HG03378 (cell line): ENCODE measurements around the gene ZNF853.
"Not testable (repeated sequence)": the region's sequence is repeated elsewhere in the genome, so short reads cannot be mapped to it uniquely, and the experiment has no call there.

Source experiments
- ATAC-seq: cut with Tn5 transposase; IDR thresholded peaks from one replicate; pipeline ENCODE4 v1.9.1; 2021; ENCODE audit warnings: mild to moderate bottlenecking, moderate library complexity; ENCODE audit not compliant: unreplicated experiment

Gene ZNF853

GRCh38 chr7:6614953-6615722, at the start of gene ZNF853:
ZNF853 (plus strand) TSS chr7:6615610; CDS start chr7:6616175, 565 bp downstream.
- ATAC-seq: no peak

GRCh38 chr7:6565655-6566054, 49.8 kb upstream of the ZNF853 start:
- no peak for ATAC-seq

GRCh38 chr7:6567886-6568285, 47.5 kb upstream of the ZNF853 start:
- no peak for ATAC-seq

GRCh38 chr7:6571160-6571779, 44.1 kb upstream of the ZNF853 start:
- ATAC-seq: no peak

GRCh38 chr7:6575281-6576023, 40.0 kb upstream of the ZNF853 start:
- no peak for ATAC-seq

- no peak for ATAC-seq
Measured at GRCh38 chr7:6576024-6576866, 39.2 kb upstream of the ZNF853 start.

GRCh38 chr7:6576867-6577368, 38.5 kb upstream of the ZNF853 start:
- not testable (repeated sequence) for ATAC-seq

- peak; percentile 88 for ATAC-seq
Measured at GRCh38 chr7:6577369-6578113, 37.9 kb upstream of the ZNF853 start, which contains the start of gene ZDHHC4. ZDHHC4 (plus strand) TSS chr7:6577454; CDS start chr7:6580562, 3,108 bp downstream.

- no peak for ATAC-seq
Measured at GRCh38 chr7:6578114-6579084, 37.0 kb upstream of the ZNF853 start.

GRCh38 chr7:6579446-6579845, 36.0 kb upstream of the ZNF853 start:
- ATAC-seq: no peak

- not testable (repeated sequence) for ATAC-seq
Measured at GRCh38 chr7:6585746-6586432, 29.5 kb upstream of the ZNF853 start.

- no peak for ATAC-seq
Measured at GRCh38 chr7:6588566-6588965, 26.8 kb upstream of the ZNF853 start.

GRCh38 chr7:6589151-6589828, 26.1 kb upstream of the ZNF853 start:
- no peak for ATAC-seq

GRCh38 chr7:6589829-6590644, 25.4 kb upstream of the ZNF853 start, which contains the start of gene INTS15:
INTS15 (plus strand) TSS chr7:6590021; CDS start chr7:6590284, 263 bp downstream.
- ATAC-seq: peak; percentile 74

GRCh38 chr7:6590645-6591110, 24.7 kb upstream of the ZNF853 start:
- ATAC-seq: peak; percentile 37

- ATAC-seq: no peak
Measured at GRCh38 chr7:6600093-6600492, 15.3 kb upstream of the ZNF853 start.
